ENCODE results near the gene PSEN1. TPM values are rescaled to one million over a fixed set of nuclear protein-coding genes. Genes with fewer than 3 reads are reported as not detected.

PSEN1 gene
- total RNA-seq, 1 experiment from 2014 or later = 41.9 TPM

GRCh38 chr14:73243748-73244147 is 107.4 kb downstream of the PSEN1 start:
- Histone ChIP-seq H3K9me3 (ENCODE audit: low read depth, low read length, poor library complexity, severe bottlenecking) (no peaks in the 10 kb centered on the region), H3K36me3 (ENCODE audit: insufficient read depth, low read length, poor library complexity, severe bottlenecking) (no peaks in the 10 kb centered on the region), H3K27ac (ENCODE audit: low read depth, low read length, poor library complexity, severe bottlenecking) (no peak overlapping the region), H3K27me3 (replicated peaks; ENCODE audit: insufficient read depth, low read depth, low read length, poor library complexity) (peaks cover 4% of the 10 kb centered on the region), H3K4me3 (ENCODE audit: low read depth, low read length, poor library complexity, severe bottlenecking) (no peak overlapping the region), H3K4me1 (ENCODE audit: insufficient read depth, low read length, poor library complexity, severe bottlenecking) (peaks cover 5% of the 10 kb centered on the region)
- no TSS peak for BruUV-seq (replicated peaks)
- no peak for DNase-seq (ENCODE audit: low spot score)
- CTCF ChIA-PET = interaction anchor here (0.5 kb wide), 1 partner anchor 228 kb away, joined by 3 read pairs; no protein-coding TSS in a partner anchor
- TF ChIP-seq, protein P1, sequence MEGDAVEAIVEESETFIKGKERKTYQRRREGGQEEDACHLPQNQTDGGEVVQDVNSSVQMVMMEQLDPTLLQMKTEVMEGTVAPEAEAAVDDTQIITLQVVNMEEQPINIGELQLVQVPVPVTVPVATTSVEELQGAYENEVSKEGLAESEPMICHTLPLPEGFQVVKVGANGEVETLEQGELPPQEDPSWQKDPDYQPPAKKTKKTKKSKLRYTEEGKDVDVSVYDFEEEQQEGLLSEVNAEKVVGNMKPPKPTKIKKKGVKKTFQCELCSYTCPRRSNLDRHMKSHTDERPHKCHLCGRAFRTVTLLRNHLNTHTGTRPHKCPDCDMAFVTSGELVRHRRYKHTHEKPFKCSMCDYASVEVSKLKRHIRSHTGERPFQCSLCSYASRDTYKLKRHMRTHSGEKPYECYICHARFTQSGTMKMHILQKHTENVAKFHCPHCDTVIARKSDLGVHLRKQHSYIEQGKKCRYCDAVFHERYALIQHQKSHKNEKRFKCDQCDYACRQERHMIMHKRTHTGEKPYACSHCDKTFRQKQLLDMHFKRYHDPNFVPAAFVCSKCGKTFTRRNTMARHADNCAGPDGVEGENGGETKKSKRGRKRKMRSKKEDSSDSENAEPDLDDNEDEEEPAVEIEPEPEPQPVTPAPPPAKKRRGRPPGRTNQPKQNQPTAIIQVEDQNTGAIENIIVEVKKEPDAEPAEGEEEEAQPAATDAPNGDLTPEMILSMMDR (conservative IDR thresholded peaks at IDR 0.05; ENCODE audit: low read depth, low read length) = no peak
- no peak for TF ChIP-seq EZH2 (IDR thresholded peaks at IDR 0.05; ENCODE audit: borderline replicate concordance, low read depth, low read length, poor library complexity, severe bottlenecking)
- POLR2A ChIA-PET (ENCODE audit: low non-redundant PET) = no interaction called here
- intact Hi-C loops (cut with micrococcal nuclease; ENCODE audit: unreplicated experiment) = no loop called here

DNA sequence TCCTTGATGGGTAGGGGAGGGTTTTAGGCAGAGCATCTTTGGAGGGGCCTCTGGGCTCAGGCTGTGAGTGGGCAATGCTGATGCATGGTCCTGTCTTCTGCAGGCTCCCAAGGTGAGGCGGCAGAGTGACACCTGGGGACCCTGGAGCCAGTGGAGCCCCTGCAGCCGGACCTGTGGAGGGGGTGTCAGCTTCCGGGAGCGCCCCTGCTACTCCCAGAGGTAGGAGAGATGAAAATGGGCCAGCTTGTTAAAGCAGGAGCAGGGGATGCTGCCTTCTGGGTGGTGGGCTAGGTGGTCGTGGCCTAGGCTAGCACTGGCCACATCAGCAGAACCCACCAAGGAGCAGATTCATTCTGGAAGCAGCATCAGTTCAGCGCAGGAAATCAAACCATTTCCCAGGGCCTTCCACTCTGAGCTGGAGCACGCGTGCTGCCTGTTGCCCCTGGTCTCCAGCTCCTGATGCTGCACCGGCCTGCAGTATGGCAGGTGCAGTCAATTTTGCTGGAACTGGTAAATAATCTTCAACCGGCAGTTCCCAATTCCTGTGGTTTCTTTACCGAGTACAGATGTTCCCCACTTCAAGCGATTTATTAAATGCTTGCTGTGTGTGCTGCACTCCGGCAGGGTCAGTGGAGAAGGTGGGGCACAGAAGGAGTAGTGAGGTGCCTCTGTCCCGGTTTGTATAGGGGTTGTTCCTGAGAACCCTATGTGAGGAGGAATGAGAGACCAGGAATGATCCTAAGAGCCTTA is 108.4 kb downstream of the PSEN1 start:
- H3K27me3 ChIP-seq (replicated peaks; ENCODE audit: insufficient read depth, low read depth, low read length, poor library complexity) = peaks cover under 1% of the 10 kb centered on the region
- H3K36me3 ChIP-seq (ENCODE audit: insufficient read depth, low read length, poor library complexity, severe bottlenecking) = no peaks in the 10 kb centered on the region
- H3K4me3 ChIP-seq (ENCODE audit: low read depth, low read length, poor library complexity, severe bottlenecking) = no peak overlapping the region
- intact Hi-C loops (cut with micrococcal nuclease; ENCODE audit: unreplicated experiment) = no loop called here
- DNase-seq (ENCODE audit: low spot score) = no peak
- H3K27ac ChIP-seq (ENCODE audit: low read depth, low read length, poor library complexity, severe bottlenecking) = no peak overlapping the region
- no peaks in the 10 kb centered on the region for H3K4me1 ChIP-seq (ENCODE audit: insufficient read depth, low read length, poor library complexity, severe bottlenecking)
- ChIA-PET POLR2A (ENCODE audit: low non-redundant PET) (no interaction called here), CTCF (no interaction called here)
- H3K9me3 ChIP-seq (ENCODE audit: low read depth, low read length, poor library complexity, severe bottlenecking) = no peaks in the 10 kb centered on the region
- BruUV-seq (replicated peaks) = no TSS peak
- TF ChIP-seq, protein P1 (conservative IDR thresholded peaks at IDR 0.05; ENCODE audit: low read depth, low read length) = no peak
- TF ChIP-seq EZH2 (IDR thresholded peaks at IDR 0.05; ENCODE audit: borderline replicate concordance, low read depth, low read length, poor library complexity, severe bottlenecking) = no peak

GRCh38 chr14:73245480-73246325 is 109.4 kb downstream of the PSEN1 start:
- no TSS peak for BruUV-seq (replicated peaks)
- Histone ChIP-seq H3K36me3 (ENCODE audit: insufficient read depth, low read length, poor library complexity, severe bottlenecking) (no peaks in the 10 kb centered on the region), H3K27ac (ENCODE audit: low read depth, low read length, poor library complexity, severe bottlenecking) (peak overlapping the region; percentile 21), H3K4me1 (ENCODE audit: insufficient read depth, low read length, poor library complexity, severe bottlenecking) (no peaks in the 10 kb centered on the region), H3K9me3 (ENCODE audit: low read depth, low read length, poor library complexity, severe bottlenecking) (no peaks in the 10 kb centered on the region), H3K4me3 (ENCODE audit: low read depth, low read length, poor library complexity, severe bottlenecking) (peak overlapping the region; percentile 50), H3K27me3 (replicated peaks; ENCODE audit: insufficient read depth, low read depth, low read length, poor library complexity) (no peaks in the 10 kb centered on the region)
- no peak for TF ChIP-seq EZH2 (IDR thresholded peaks at IDR 0.05; ENCODE audit: borderline replicate concordance, low read depth, low read length, poor library complexity, severe bottlenecking)
- TF ChIP-seq, protein P1 (conservative IDR thresholded peaks at IDR 0.05; ENCODE audit: low read depth, low read length) = no peak
- intact Hi-C loops (cut with micrococcal nuclease; ENCODE audit: unreplicated experiment) = no loop called here
- DNase-seq (ENCODE audit: low spot score) = peak; percentile 56
- ChIA-PET POLR2A (ENCODE audit: low non-redundant PET) (no interaction called here), CTCF (no interaction called here)
